MM.1S (cell line): ENCODE results near the gene RPS6KB1.

Experiments used
- CTCF ChIP-seq: fragments of 300-600 bp; sonication (generic); IDR thresholded peaks from 2 replicates; pipeline ENCODE4 v1.5.1; 2016; ENCODE audit warnings: antibody characterized with exemption, low read length, mixed read lengths
- EZH2 ChIP-seq: fragments of 300-600 bp; sonication (generic); optimal IDR thresholded peaks from 2 replicates; pipeline ENCODE3; 2017; ENCODE audit warnings: low read depth, mild to moderate bottlenecking, antibody characterized with exemption, low read length, mixed read lengths

DNA sequence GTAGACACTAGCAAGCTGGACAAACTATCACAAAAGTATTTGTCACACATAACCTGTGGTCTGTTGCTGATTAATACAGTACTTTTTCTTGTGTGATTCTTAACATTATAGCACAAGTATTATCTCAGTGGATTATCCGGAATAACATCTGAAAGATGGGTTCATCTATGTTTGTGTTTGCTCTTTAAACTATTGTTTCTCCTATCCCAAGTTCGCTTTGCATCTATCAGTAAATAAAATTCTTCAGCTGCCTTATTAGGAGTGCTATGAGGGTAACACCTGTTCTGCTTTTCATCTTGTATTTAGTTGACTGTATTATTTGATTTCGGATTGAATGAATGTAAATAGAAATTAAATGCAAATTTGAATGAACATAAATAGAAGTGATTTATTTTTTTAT lies 57.1 kb downstream of the RPS6KB1 start:
- no peak for TF ChIP-seq CTCF
- no peak for TF ChIP-seq EZH2
